SK-N-SH treated with all-trans-retinoic acid at 6 μM for 48 hours (cell line): ENCODE results near the gene GBGT1.

Source experiments
- ESRRG ChIP-seq: fragments of 250-450 bp; sonication (Bioruptor Pico); IDR thresholded peaks from 2 replicates; pipeline ENCODE4 v1.6.1; 2021; ENCODE audit warnings: mild to moderate bottlenecking
- GLIS3 ChIP-seq: fragments of 250-450 bp; sonication (Bioruptor Pico); IDR thresholded peaks from 2 replicates; pipeline ENCODE4 v1.5.0; 2020; ENCODE audit warnings: mild to moderate bottlenecking, moderate library complexity
- ISL1 ChIP-seq: fragments of 250-450 bp; sonication (Bioruptor Pico); IDR thresholded peaks from 2 replicates; pipeline ENCODE4 v2.1.2; 2022; ENCODE audit warnings: mild to moderate bottlenecking, moderate library complexity
- PATZ1 ChIP-seq: fragments of 250-450 bp; sonication (Bioruptor Pico); IDR thresholded peaks from 2 replicates; pipeline ENCODE4 v1.8.0; 2020; ENCODE audit warnings: mild to moderate bottlenecking, moderate library complexity, borderline replicate concordance
- PPARA ChIP-seq: fragments of 250-450 bp; sonication (Bioruptor Pico); IDR thresholded peaks from 2 replicates; pipeline ENCODE4 v1.5.0; 2020; ENCODE audit warnings: mild to moderate bottlenecking, borderline replicate concordance
- RARB ChIP-seq: fragments of 250-450 bp; sonication (Bioruptor Pico); IDR thresholded peaks from 2 replicates; pipeline ENCODE4 v1.8.0; 2021; ENCODE audit warnings: mild to moderate bottlenecking, moderate library complexity
- TOX ChIP-seq: fragments of 250-450 bp; sonication (Bioruptor Pico); IDR thresholded peaks from 2 replicates; pipeline ENCODE4 v1.8.0; 2021; ENCODE audit warnings: mild to moderate bottlenecking, moderate library complexity, borderline replicate concordance
- ZFP3 ChIP-seq: fragments of 250-450 bp; sonication (Bioruptor Pico); IDR thresholded peaks from 2 replicates; pipeline ENCODE4 v1.5.0; 2020; ENCODE audit warnings: mild to moderate bottlenecking, moderate library complexity
- ZFP30 ChIP-seq: fragments of 450-650 bp; formaldehyde crosslinking; IDR thresholded peaks from 2 replicates; pipeline ENCODE4 v1.5.0; 2022; ENCODE audit warnings: mild to moderate bottlenecking, moderate library complexity
- ZNF8 ChIP-seq: fragments of 450-650 bp; formaldehyde crosslinking; IDR thresholded peaks from 2 replicates; pipeline ENCODE4 v1.5.0; 2020; ENCODE audit warnings: mild to moderate bottlenecking, moderate library complexity

- no peak for TF ChIP-seq PPARA (CRISPR knock-in tag)
- no peak for TF ChIP-seq PATZ1 (CRISPR knock-in tag)
- TF ChIP-seq RARB (CRISPR knock-in tag) = no peak
- no peak for TF ChIP-seq ZNF8 (CRISPR knock-in tag)
- no peak for TF ChIP-seq ZFP3 (CRISPR knock-in tag)
- no peak for TF ChIP-seq TOX
- TF ChIP-seq ZFP30 (CRISPR knock-in tag) = no peak
- no peak for TF ChIP-seq ESRRG
- no peak for TF ChIP-seq GLIS3 (CRISPR knock-in tag)
- TF ChIP-seq ISL1 (CRISPR knock-in tag) = no peak
These were observed 30.9 kb upstream of the GBGT1 start for GRCh38 chr9:133194597-133194996.
